Left ventricle myocardium superior (tissue), 1 donor: ENCODE results near the gene GPR39. TPM values are rescaled to one million over a fixed set of nuclear protein-coding genes. Genes with fewer than 3 reads are reported as not detected.

Experiments used
- ATAC-seq: fragments of 200-7000 bp; cut with Tn5 transposase; one replicate; pipeline ENCODE4 v1.9.1; 2020; ENCODE audit warnings: mild to moderate bottlenecking, moderate library complexity
- DNase-seq: peaks from one replicate; pipeline ENCODE4 v3.0.0-alpha.2; 2020
- intact Hi-C: fragments of 100-400 bp; cut with micrococcal nuclease; formaldehyde crosslinking; loops from one replicate; pipeline ENCODE4 v1.11.0; 2022
- total RNA-seq: library from RNA; stranded (reverse); fragmentation: NEBNext Ultra II Directional; extraction: Animal tissue kit (Norgen Biotek cat#: 25700); gene quantifications from one replicate; pipeline ENCODE4 v1.2.1, GENCODE V29; 2021
- donor health status: DM: no; HTN: yes; CAD: no; lungs with severe emphysema.

Gene GPR39
- total RNA-seq, 1 donor from 2014 or later = not detected

DNA sequence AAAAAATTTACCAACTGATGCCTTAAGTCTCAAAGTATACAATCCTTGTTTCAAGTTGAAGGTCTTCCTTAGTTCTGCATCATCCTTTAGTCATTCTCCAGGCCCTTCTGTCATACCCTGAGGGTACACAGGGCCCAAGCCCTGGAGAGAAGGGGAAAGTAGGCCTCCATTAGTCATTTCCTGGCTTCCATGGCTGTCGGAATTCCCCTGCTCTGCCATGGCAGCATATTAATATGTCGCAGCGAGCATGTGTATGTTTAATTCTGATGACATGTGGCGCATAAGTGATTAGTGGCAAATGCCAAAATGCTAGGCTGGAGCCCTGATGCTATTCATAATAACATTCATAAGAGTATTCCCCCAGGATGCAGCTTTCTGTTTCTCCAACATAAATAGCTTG, 22.1 kb downstream of the GPR39 start:
- DNase-seq (no peak), ATAC-seq (no peak)
- intact Hi-C loops = no loop called here

DNA sequence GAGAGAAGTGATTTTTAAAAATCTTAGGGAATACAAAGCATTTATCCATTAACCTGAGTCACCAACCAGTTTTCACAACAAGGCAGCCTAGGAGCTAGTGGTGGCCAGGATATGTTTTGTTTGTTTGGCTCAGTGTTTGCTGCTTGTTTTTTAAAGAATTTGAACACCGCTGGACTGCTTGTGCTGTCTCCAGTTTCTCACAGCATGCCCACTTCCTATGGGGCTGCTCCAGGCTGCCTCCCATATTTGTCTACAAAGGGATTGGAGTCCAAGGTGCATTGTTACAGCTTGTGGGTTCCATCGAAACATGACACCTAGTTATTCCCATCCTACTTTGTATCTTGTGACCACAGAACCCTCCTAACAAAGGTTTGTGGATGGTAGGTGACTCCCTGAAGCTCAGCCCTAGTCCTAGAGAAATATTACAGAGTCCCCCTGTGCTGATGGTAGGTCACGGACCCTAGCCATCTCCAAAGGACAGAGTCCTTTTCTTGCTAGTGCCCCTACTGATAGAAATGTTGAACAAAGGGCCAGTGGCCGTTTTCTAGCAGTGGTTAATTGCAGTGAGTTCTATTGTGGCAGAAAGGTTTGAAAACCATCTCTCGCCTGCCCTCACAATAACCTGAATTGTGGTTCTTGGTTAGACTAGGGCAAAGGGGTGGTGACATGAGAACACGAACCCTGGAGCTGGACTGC, 23.2 kb downstream of the GPR39 start:
- intact Hi-C loops = no loop called here

DNA sequence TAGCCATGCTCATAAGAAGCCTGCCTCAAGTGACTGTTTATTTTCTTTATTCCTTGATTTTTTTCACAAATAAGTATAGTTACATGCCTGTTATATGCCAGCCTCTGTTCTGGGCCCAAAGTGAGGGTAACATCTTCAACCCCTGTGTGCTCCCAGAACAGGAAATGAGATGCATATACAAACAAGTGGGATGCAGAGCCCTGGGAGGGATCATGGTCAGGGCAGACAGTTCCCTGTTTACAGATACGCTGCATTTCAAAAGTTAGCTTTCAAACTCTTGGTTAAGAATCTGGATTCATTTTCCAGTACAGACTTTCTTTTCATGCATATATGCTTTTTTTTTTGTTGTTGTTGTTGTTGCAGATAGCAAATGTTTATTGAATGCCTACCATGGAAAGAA, 24.4 kb downstream of the GPR39 start:
- DNase-seq = no peak
- intact Hi-C loops = no loop called here
- no peak for ATAC-seq

More for the DNA sequence above, 23.2 kb downstream of the GPR39 start:
- DNase-seq (no peak), ATAC-seq (no peak)

DNA sequence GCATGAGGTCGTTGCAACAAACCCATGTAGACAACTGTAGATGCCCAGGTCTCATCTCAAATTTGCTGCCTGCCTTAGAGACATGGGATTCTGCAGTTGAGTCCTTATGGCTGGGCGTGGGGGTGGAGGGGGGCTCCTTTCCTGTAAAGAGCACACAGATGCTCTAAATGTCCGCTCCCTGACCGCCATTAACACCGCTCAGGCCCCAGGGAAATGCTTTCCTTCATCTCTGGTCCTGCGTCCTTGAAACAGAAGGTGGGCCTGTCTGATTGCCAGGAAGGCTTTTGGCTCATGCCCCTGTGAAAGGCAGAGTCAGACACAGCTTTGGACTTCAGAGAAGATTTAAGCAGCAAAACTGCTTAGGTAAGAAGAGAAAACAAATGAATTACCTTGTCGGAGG, 25.7 kb downstream of the GPR39 start:
- intact Hi-C loops = no loop called here
- DNase-seq = no peak
- no peak for ATAC-seq

DNA sequence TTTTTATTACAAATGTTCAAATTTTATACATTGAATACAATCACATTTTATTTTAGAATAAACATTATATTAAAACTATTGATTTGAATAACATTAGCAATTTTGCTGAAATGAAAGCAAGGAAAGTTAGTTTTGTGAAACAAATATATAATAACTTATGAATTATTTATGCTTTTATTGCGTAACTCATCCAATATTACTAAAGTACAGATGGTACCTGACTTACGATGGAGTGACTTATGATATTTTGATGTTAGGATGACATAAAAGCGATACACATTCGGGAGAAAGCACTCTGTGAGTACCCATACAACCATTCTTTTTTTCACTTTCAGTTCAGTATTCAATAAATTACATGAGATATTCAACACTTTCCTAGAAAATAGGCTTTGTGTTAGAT, 26.5 kb downstream of the GPR39 start:
- ATAC-seq (no peak), DNase-seq (no peak)
- intact Hi-C loops = no loop called here

DNA sequence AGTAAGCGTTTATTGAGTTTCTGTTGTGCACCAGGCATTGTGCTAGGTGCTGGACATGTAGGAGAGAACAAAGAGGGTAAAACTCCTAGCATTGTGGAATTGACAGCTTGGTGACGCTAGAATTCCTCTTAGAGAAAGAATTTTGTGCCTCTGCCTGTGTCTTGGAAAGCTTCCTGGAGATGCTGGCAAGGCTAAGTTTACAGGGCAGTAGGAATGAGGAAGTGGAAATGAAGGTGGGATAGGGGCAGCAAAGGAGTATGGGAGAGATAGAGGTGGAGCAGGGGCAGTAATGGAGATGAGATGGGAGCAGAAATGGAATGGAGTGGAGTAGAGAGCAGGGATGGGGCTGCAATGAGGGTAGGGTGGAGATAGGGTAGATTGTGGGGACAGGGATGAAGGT, 29.8 kb downstream of the GPR39 start:
- intact Hi-C loops = no loop called here
- no peak for ATAC-seq
- no peak for DNase-seq

DNA sequence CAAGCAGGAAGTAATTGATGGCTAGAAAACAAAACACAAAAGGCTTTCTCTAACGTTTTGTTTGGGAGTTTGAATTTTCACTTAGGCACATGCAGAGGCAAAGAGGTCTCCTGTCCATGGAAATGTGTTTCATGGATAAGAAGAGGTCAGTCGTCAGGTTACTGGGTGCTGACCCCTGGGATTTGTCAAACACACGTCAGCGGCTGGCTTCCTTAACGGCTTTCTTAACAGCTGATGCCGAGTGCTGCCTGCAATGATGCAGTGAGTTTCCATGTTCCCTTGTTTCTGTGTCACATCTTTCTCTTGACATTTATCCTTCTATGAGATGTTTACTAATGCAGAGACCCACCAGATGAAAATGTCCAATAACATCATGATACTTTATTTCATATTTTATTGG, 31.7 kb downstream of the GPR39 start:
- ATAC-seq = peak; percentile 84
- intact Hi-C loops = no loop called here
- DNase-seq = peak; percentile 49

DNA sequence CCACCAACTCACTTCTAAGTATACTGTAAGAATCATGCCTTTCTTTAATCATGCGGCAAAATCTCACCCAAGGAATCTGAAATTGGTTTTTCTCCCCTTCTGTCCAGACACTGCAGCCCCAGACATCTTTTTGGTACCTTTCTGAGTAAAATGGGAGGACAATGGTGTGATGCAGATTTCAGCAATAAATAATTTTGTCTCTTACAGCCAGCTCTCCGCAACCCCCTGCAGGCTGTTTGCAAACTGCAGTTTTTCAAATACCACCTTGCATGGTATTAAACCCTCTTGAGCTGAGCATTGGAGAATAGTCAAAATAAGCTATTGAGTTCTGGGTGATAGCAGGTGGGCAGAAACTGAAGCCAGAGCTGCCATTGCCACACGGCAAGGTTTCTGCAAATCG, 32.2 kb downstream of the GPR39 start:
- DNase-seq = no peak
- intact Hi-C loops = no loop called here
- peak; percentile 38 for ATAC-seq

DNA sequence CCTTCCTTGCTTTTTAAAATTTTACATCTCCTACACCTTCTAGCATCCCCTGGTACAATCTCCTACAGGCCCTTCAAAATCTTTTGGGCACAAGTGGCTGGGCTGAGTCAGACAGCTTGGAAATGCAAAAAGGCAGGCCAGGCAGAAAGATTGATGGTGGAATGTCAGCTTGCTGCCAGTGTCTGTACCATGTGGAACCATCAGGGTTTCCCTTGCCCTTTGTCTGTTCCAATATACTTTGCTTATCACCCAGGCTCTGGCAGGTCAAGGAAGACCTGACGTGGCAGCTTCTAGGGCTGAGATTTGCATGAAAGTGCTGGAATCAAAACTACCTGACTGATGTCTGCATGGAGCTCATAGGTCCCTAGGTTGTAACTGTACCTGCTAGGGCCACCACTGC, 33.3 kb downstream of the GPR39 start:
- peak; percentile 69 for ATAC-seq
- intact Hi-C loops = no loop called here
- DNase-seq = no peak

DNA sequence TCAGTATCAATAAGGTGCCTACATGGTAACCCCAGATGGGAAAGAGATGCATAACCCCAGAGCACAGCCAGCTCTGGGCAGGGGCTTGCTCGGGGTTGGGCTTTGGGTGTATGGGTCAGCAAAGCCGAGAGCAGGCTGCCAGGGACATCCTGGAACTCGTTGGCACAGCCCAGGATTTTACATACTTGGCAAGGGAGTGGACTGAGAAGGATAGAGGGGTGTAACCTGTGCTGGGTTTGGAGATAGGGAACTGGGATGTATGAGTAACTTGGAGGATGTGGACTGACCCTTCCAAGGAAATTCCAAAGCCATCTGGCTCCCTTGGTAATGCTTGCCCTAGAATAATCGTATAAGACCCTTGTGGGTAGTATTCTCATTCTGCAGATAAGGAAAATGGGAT, 44.2 kb downstream of the GPR39 start:
- intact Hi-C loops = no loop called here
- DNase-seq = no peak
- ATAC-seq = no peak

DNA sequence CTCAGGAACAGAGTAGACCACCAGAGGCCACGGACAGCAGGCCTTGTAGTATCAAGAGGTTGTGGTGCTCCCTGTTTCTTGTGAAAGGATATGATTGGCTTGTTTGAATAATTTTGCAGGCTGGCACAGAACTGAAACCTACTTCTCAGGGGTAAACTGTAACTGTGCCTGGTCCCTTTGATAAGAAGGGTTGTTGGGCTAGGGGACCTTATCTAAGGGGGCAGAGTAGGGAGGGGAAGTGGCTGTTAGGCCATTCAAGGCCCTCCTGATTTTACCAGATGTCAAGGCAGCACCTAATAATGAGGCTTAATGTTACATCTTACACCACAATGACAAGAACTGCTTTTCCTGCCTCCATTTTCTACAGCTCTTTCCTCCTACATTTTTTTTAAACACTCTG, 45.6 kb downstream of the GPR39 start:
- ATAC-seq = no peak
- DNase-seq = no peak
- intact Hi-C loops = no loop called here

DNA sequence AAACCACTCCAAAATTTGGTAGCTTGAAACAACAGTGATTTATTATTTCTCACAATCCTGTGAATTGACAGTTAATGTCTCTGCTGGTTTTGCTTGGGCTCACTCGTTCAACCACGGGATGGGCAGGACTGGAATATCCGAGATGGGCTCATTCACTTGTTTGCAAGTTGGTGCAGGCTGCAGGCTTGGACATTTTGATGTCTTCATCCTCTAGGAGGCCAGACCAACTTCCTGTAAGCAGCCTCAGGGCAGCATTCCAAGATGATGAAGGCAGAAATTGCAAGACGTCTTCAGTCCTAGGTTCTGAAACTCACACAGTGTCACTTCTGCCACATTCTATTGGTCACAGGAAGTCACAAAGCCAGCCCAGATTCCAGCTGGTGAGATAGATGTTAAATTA, 47.1 kb downstream of the GPR39 start:
- intact Hi-C loops = no loop called here
- ATAC-seq (no peak), DNase-seq (no peak)

DNA sequence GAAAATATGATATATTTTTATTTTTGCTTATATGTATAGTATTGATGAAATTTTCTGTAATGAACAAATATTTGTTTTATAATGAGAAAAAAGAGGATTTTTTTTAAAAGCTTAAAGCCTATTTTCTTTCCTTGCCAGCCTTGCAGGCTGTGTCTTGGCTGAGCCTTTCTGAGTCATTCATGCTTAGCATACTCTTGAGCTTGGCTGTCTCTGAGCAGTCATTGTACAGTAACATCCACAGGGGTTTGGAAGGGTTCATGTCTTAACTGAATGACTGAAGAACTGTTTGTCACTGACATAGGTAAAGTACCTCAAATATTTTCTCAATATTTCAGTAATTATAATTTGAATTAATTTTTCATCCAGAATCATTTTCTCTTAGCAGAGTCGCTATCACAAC, 49.3 kb downstream of the GPR39 start:
- ATAC-seq (no peak), DNase-seq (no peak)
- intact Hi-C loops = no loop called here

DNA sequence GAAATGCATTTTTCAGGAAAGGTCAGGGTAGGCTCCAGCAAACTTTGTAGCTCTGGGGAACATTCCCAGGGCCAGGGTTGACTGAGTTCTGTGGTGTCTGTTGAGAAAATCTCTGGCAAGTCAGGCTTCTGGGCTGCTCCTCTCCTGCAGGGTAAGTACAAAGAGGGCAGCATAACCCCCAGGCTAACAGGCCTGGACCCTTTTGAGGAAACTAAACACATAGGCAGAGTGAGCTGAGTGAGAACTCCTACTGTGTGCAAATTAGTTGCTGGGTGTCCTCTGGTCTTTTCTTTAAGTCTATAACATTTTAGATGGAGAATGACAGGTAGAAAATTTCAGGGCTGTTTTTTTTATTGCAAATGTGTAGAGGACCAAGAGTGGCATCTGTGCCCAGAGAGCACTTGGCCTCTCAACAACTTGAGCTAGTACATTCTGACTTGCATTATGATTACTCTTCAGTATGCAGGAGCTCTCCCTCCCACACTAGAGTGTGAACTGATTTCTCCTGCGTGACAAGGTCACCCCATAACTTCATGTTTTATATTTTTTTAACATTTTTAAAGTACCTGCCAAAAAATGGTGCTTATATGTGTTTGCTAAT, 49.9 kb downstream of the GPR39 start:
- DNase-seq (no peak), ATAC-seq (no peak)
- intact Hi-C loops = no loop called here

DNA sequence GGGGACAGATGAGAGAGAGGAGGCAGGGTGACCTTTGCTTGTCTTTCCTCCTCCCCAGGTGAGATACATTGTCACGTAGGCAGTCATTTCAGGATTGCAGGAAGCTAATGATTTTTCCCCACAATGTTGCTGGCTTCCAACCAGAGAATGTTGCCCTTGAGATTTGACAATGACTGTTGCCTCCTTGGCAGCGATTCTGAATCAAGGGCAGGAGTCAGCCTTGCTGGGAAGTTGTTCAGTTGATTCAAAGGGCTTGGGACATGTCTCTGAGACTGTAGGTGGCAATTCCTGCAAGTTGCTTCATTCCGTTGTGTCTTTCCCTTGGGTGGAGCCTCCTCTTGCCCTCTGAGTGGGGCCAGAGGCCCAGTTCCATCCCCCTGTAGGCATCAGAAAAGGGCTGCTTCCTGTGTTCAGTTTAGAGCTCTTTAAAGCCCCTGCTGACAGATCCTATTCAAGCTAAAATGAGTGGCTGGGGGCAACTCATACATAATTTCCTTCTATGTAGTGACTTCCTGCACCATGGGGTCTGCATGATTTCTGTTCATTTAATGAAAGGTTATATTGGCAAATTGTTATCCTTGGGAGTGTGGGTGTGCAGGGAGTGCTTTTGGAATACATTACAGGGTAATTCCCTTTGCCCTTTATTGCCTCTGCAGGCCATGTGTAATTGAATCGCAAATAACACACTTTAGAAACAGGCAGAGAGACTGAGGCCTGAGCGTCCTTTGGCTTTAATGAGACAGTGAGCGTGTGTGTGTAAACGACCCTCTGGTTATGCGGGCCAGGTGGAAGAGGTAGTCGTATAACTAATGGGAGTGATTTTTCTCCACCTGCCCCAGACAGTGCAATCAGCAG, 52.4 kb downstream of the GPR39 start:
- intact Hi-C loops = no loop called here
- ATAC-seq (no peak), DNase-seq (no peak)

DNA sequence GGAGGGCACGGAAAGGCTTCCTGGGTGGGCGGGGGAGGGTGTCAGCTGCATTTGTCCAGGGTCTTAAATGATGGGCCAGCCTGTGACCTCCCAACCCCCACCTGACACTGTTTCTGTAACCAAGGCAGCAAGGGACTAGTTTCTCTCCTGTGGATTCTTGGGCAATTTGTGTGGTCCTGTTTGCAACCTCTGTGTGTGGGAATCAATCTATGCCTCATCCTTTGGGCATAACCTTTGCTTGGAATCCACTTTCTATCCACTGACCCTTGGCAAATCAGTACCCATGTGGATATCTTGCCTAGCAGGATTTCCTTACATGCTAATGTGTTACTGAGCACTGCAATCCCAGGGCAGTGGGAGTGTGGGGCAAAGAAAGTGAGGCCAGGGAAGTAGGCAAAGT, 54.1 kb downstream of the GPR39 start:
- ATAC-seq = no peak
- DNase-seq = no peak
- intact Hi-C loops = no loop called here

DNA sequence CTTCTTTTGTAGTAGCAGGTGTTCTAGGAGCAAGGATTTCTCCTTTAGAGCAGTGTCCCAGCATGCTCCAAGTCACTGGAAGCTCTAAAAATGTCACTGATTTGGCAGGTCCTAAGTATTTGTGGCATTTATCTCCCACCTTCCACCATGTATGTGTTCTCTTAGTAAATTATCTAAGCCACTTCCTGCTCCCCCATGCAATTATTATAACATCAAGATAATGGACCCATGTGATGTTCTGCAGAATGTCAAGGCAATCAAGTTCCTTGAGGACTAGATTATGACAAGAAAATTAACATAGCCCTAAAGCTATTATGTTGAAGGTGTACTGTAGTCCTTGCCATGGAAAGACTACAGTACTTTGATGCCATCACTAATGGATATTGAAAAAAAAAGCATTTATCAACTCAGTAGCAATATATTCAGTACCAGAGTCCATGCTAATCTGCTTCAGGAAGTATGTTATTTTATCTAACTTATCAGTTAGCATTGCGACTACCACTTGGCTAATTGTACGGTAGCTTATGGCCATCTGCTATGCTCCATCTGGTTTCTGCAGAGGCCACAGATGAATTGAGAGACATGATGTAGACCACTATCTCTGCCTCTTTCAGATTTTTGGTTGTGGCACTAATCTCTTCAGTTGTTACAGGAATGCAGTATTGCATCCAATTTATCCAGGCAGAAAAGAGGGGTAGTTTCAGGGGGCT, 56.7 kb downstream of the GPR39 start:
- ATAC-seq (no peak), DNase-seq (no peak)
- intact Hi-C loops = no loop called here

DNA sequence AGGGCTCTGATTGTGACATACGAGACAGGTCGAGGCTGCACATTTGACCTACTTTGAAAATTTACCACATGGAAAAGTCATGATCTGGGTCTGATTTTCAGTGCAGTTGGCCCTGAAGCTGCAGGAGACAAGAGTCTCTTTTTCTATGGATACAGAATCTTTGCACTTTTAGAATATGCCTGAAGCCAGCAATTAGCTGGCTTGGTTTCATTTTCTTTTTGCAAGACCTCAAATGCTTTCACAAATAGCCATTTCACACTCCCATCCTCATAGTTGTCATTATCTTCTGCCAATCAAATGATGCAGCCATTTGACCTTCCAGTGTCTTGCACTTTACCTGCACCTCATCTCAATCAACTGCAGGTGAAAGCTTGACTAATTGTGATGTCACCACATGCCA, 59.0 kb downstream of the GPR39 start:
- DNase-seq (no peak), ATAC-seq (no peak)
- intact Hi-C loops = no loop called here

DNA sequence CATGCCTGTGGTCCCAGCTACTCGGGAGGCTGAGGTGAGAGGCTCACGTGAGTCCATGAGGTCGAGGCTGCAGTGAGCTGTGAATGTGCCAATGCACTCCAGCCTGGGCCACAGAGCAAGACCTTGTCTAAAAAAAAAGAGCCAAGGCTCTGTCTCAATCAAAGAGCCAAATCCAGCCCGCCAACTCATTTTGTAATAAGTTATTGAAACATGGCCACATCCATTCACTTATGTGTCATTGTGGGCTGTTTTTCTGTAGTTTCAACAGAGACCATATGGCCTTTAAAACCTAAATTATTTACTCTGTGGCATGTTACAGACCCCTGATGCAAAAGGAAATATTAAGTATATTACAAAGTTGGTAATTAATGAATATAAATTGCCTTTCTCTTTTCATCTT, 60.8 kb downstream of the GPR39 start:
- DNase-seq = no peak
- intact Hi-C loops = no loop called here
- ATAC-seq = no peak

DNA sequence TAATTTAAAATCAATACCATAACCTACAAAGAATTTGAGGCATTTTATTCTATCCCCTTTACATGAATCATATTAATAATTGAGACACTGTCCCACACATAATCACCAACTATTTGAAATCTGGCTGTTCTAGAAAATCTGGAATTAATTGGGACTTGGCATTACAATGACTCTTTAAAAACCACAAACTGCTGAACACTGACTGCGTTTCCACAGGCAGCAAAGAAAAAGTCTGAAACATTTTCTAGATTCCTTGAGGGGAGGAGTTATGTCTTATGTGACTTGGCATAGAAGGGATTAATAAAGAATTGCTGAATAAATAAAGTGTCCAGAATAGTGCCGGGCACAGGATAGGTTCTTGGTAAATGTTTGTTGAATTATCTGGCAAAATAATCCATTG, 61.4 kb downstream of the GPR39 start:
- intact Hi-C loops = no loop called here

More for the DNA sequence above, 61.4 kb downstream of the GPR39 start:
- no peak for ATAC-seq
- DNase-seq = no peak
